Karpas-422 (cell line): ENCODE data around the gene CD5L. TPM values are rescaled to one million over a fixed set of nuclear protein-coding genes. Genes with fewer than 3 reads are reported as not detected.
A peak's percentile ranks its signal among the peaks of the same experiment; 100 is the strongest.

ENCODE experiments used
- DNase-seq: peaks from one replicate; pipeline ENCODE4 v3.0.0-alpha.2; 2015
- H2AFZ ChIP-seq: fragments of 200-600 bp; sonication (generic); 2 replicates; pipeline ENCODE4 v1.6.1; 2014; ENCODE audit warnings: antibody characterized with exemption, low read length, mixed read lengths
- H3K27ac ChIP-seq: fragments of 200-600 bp; sonication (generic); 2 replicates; pipeline ENCODE4 v1.5.1; 2014; ENCODE audit warnings: mild to moderate bottlenecking, low read length, moderate library complexity
- H3K27me3 ChIP-seq: fragments of 200-600 bp; sonication (generic); 2 replicates; pipeline ENCODE4 v1.6.1; 2014; ENCODE audit warnings: low read length, mixed read lengths
- H3K36me3 ChIP-seq: fragments of 200-600 bp; sonication (generic); 2 replicates; pipeline ENCODE4 v1.6.1; 2014; ENCODE audit warnings: low read length, mixed read lengths; ENCODE audit not compliant: insufficient read depth
- H3K4me1 ChIP-seq: fragments of 200-600 bp; sonication (generic); 2 replicates; pipeline ENCODE4 v1.6.1; 2014; ENCODE audit warnings: mild to moderate bottlenecking, low read length, mixed read lengths
- H3K4me2 ChIP-seq: fragments of 200-600 bp; sonication (generic); 2 replicates; pipeline ENCODE4 v1.6.1; 2014; ENCODE audit warnings: low read length, low read depth, mild to moderate bottlenecking; ENCODE audit not compliant: poor library complexity, severe bottlenecking
- H3K4me3 ChIP-seq: fragments of 200-600 bp; sonication (generic); 2 replicates; pipeline ENCODE4 v1.5.1; 2014; ENCODE audit warnings: mild to moderate bottlenecking, antibody characterized with exemption, low read length, mixed read lengths
- H3K79me2 ChIP-seq: fragments of 200-600 bp; sonication (generic); 2 replicates; pipeline ENCODE4 v1.6.1; 2014; ENCODE audit warnings: mild to moderate bottlenecking, low read length, mixed read lengths
- H3K9ac ChIP-seq: fragments of 200-600 bp; sonication (generic); 2 replicates; pipeline ENCODE4 v1.6.0; 2014; ENCODE audit warnings: low read length
- H3K9me2 ChIP-seq: fragments of 200-600 bp; sonication (generic), shearing (Covaris generic); replicated peaks from 2 replicates; pipeline ENCODE4 v1.6.0; 2014; ENCODE audit warnings: mild to moderate bottlenecking, low read length, moderate library complexity; ENCODE audit not compliant: insufficient read depth
- H3K9me3 ChIP-seq: fragments of 300-700, 200-600 bp; sonication (generic); 2 replicates; pipeline ENCODE4 v1.6.1; 2014; ENCODE audit warnings: low read length, mixed read lengths
- H4K20me1 ChIP-seq: fragments of 200-600 bp; sonication (generic); 2 replicates; pipeline ENCODE4 v1.6.1; 2014; ENCODE audit warnings: mild to moderate bottlenecking, antibody characterized with exemption, low read length, low read depth; ENCODE audit not compliant: insufficient read depth
- total RNA-seq: library from RNA; depleted of rRNA; stranded (reverse); fragments of >200 nt; shearing (Covaris generic); gene quantifications from 2 replicates; pipeline ENCODE4 v1.2.3, GENCODE V29; 2014; ENCODE audit warnings: low replicate concordance

The CD5L gene
- total RNA-seq, 1 experiment from 2014 or later = 2.0 TPM

DNA sequence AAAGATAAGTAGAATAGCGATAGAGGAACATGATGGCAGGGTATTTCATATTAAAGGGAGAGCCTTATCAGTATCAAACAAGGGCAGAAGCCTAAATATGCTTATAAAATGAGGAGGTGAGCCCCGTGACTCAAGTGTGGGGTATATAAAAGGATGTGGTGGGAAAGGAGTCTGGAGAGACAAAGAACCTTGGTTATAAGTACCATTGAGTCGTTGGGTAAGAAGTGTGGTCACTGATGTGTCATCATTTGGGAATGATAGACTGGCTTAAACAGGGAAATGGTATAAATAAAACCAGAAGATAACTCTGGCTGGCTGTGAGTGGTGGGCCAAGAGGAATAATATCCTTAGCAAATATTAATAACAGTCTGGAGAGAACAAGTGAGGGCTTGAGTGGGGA lies 10.9 kb upstream of the CD5L start:
- Histone ChIP-seq H3K4me1 (peaks cover 57% of the 10 kb centered on the region), H3K9ac (no peak overlapping the region), H4K20me1 (no peaks in the 10 kb centered on the region), H3K4me3 (no peak overlapping the region), H3K79me2 (no peaks in the 10 kb centered on the region), H2AFZ (no peak overlapping the region), H3K27ac (0 out of 2 replicates have a peak overlapping the region, but pooled peaks have one; percentile 19), H3K9me3 (no peaks in the 10 kb centered on the region), H3K27me3 (no peaks in the 10 kb centered on the region), H3K4me2 (no peak overlapping the region), H3K9me2 (no peaks in the 10 kb centered on the region), H3K36me3 (peaks cover 6% of the 10 kb centered on the region; the same call in 1 of the 2 replicates)
- no peak for DNase-seq

DNA sequence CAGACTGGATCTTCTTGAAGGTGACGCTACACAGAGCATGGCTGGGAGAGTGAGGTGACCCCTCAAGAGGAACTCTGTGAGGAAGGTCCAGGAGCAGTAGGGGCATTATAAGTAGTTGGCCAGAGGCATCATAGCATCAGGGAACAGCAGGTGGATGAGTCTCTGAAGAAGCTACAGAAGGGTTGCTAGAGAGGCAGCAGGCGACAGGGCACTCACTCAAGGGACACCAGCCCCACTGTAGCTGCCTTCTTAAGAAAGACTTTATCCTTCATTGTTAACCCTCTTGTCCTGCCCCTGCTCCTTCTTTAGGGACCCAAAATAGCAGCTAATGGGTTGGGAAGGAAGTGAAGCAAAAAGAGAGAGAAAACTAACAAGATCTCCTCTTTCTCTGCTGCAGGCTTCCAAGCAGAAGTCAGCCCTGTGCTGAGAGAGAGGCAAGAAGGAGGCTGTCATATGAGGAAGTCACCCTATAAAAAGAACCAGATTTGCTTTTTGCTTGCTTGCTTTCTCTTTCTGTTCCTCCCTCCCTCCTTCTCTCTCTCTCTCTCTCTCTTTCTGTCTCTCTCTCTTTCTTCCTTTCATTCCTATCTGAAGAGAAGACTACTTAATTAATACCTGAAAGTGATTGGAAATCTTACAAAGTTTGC lies 7.7 kb upstream of the CD5L start:
- Histone ChIP-seq H3K9ac (peak overlapping the region; percentile 63), H3K9me3 (no peaks in the 10 kb centered on the region), H3K4me1 (peaks cover 55% of the 10 kb centered on the region), H3K36me3 (peaks cover 6% of the 10 kb centered on the region; the same call in 1 of the 2 replicates), H3K4me2 (peak overlapping the region; percentile 85), H3K27ac (peak overlapping the region; percentile 97), H3K27me3 (no peaks in the 10 kb centered on the region), H4K20me1 (no peaks in the 10 kb centered on the region), H2AFZ (no peak overlapping the region), H3K79me2 (no peaks in the 10 kb centered on the region), H3K9me2 (no peaks in the 10 kb centered on the region), H3K4me3 (peak overlapping the region; percentile 63)
- peak; percentile 90 for DNase-seq

DNA sequence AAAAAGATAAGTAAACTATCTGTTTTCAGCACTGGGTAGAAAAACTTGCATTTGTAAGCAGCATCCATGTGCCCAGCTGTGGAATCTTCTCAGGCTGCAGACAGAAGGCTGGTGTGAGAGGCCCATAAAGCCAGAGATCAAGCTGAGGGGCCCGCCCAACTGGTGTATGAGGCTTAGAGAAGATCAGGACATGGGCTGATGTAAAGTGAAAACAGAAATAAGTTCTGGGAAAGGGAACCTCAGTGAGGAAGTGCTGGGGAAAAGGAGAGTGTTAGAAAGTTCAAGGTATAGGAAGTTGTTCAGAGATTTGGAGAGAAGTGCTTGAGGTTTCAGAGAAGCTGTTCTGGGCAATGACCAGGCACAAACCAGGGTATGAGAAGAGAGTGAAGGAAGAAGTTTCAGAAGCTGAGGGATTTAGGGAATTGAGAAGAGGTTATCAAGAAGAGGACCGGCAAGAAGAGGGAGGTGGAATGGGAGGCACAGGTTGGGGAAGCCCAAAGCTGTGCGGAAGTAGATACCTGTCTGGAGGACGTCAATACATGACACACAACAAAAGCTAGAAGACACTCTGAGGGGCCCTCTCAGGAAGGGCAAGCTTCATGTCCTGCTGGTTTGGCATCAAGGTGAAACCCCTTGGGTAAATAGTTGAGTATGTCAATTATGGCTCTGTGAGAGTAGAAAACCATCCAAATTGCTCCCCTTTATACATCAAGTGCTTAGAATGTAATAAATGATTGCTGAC lies 2.7 kb upstream of the CD5L start:
- Histone ChIP-seq H3K9ac (no peak overlapping the region), H3K27ac (no peak overlapping the region; the same call in 1 of the 2 replicates), H2AFZ (peak overlapping the region; percentile 57)

DNA sequence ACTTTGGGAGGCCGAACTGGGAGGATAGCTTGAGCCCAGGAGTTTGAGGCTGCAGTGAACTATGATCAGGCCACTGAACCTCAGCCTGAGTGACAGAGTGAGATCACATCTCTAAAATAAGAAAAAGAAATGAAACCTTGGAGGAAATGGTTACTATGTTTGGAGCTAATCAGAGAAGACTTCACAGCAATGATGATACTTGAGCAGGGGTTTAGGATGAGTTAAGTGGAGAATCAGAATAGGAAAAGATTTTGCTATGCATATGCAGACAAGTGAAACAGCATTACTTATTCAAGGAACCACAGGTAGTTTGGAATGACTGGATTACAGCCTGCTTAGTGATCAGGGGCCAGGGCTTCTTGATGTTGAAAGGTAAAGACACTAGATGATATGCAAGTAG lies 1.3 kb upstream of the CD5L start:
- Histone ChIP-seq H3K9me2 (no peaks in the 10 kb centered on the region), H3K9me3 (no peaks in the 10 kb centered on the region), H3K4me1 (peaks cover 51% of the 10 kb centered on the region), H3K27ac (peak overlapping the region; percentile 47), H3K27me3 (no peaks in the 10 kb centered on the region), H3K4me2 (peak overlapping the region; percentile 47), H3K9ac (peak overlapping the region; percentile 3; the same call in 1 of the 2 replicates), H2AFZ (peak overlapping the region; percentile 57; the same call in 1 of the 2 replicates), H3K4me3 (no peak overlapping the region), H3K36me3 (no peaks in the 10 kb centered on the region; the same call in 1 of the 2 replicates), H4K20me1 (no peaks in the 10 kb centered on the region), H3K79me2 (no peaks in the 10 kb centered on the region)
- peak; percentile 61 for DNase-seq

More for the DNA sequence above, 2.7 kb upstream of the CD5L start:
- Histone ChIP-seq H3K27me3 (no peaks in the 10 kb centered on the region), H3K9me2 (no peaks in the 10 kb centered on the region), H3K4me1 (peaks cover 59% of the 10 kb centered on the region), H3K9me3 (no peaks in the 10 kb centered on the region), H3K4me2 (no peak overlapping the region), H4K20me1 (no peaks in the 10 kb centered on the region), H3K36me3 (no peaks in the 10 kb centered on the region; the same call in 1 of the 2 replicates), H3K4me3 (no peak overlapping the region), H3K79me2 (no peaks in the 10 kb centered on the region)
- DNase-seq = no peak

DNA sequence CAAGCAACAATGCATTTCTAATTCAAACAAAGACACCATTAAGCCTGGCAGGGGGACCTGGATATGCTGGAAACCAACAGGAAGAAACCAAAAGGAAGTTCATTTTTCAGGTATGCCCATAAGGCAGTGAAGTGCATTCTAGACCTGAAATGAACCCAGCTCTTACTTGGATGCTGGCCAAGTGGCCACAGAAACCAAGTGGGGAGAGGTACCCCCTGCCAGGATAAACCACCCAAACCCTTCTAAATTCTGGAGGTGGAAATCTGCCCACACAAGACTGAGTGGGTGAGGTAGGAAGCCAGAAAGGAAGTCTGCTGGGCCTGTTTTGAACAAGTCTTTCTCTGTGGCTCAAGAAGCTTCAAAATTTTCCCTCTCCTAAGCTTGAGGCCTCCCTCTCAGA lies 2.6 kb downstream of the CD5L start:
- H3K27ac ChIP-seq = no peak overlapping the region
- peaks cover 29% of the 10 kb centered on the region for H3K4me1 ChIP-seq
- no peaks in the 10 kb centered on the region for H3K9me3 ChIP-seq
- H3K9ac ChIP-seq = no peak overlapping the region
- H3K27me3 ChIP-seq = no peaks in the 10 kb centered on the region
- H2AFZ ChIP-seq = peak overlapping the region; percentile 47; the same call in 1 of the 2 replicates
- H3K9me2 ChIP-seq = no peaks in the 10 kb centered on the region
- DNase-seq = no peak
- no peaks in the 10 kb centered on the region for H4K20me1 ChIP-seq
- H3K4me2 ChIP-seq = no peak overlapping the region
- H3K36me3 ChIP-seq = no peaks in the 10 kb centered on the region; the same call in 1 of the 2 replicates
- H3K79me2 ChIP-seq = no peaks in the 10 kb centered on the region
- H3K4me3 ChIP-seq = no peak overlapping the region

DNA sequence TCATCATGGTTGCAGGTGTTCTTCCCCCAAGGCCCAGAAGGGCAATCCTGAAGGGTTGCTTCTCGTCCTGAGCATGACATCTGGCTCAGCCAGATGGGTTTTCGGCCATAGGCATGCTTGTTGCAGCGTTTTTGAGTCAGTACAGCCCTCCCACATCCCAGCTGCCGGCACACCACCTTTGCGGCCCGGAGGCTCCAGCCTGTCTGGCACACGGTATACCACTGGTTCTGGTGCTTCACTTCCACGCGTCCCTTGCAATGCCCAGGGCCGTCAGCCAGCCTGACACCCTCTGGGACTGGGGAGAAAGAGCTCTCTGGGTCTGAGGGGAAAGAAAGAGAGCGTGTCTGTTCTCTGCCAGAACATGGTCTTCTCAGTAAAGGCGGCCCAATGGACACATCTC lies 7.2 kb downstream of the CD5L start:
- no peak overlapping the region for H3K27ac ChIP-seq
- DNase-seq = no peak
- no peak overlapping the region for H3K4me2 ChIP-seq
- no peaks in the 10 kb centered on the region for H3K9me3 ChIP-seq
- no peak overlapping the region for H3K4me3 ChIP-seq
- H4K20me1 ChIP-seq = no peaks in the 10 kb centered on the region
- no peaks in the 10 kb centered on the region for H3K9me2 ChIP-seq
- H3K79me2 ChIP-seq = no peaks in the 10 kb centered on the region
- no peak overlapping the region for H2AFZ ChIP-seq
- H3K27me3 ChIP-seq = no peaks in the 10 kb centered on the region
- no peaks in the 10 kb centered on the region for H3K36me3 ChIP-seq
- peaks cover 11% of the 10 kb centered on the region for H3K4me1 ChIP-seq
- H3K9ac ChIP-seq = no peak overlapping the region

DNA sequence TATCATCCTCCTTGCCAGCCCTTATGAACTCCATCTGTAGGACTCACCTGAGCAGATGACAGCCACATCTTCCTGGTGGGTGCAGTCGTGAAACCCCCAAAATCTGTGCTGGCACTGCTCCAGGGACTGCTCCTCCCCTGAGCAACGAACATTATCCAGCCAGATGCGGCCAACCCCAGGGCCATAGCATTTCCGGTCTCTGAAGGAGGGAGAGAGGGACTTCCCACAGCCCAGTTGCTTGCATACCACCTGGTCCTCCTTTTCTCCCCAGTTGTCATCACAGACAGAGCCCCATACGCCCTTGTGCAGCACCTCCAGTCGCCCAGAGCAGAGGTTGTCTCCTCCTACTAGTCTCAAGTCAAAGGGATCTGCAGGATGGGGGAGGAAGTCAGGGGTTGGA lies 8.5 kb downstream of the CD5L start:
- Histone ChIP-seq H3K4me1 (peaks cover 21% of the 10 kb centered on the region), H3K27me3 (no peaks in the 10 kb centered on the region), H4K20me1 (no peaks in the 10 kb centered on the region), H3K9me3 (no peaks in the 10 kb centered on the region), H3K9ac (no peak overlapping the region), H3K4me3 (no peak overlapping the region), H3K4me2 (no peak overlapping the region), H3K27ac (no peak overlapping the region), H2AFZ (no peak overlapping the region), H3K9me2 (no peaks in the 10 kb centered on the region), H3K36me3 (no peaks in the 10 kb centered on the region), H3K79me2 (no peaks in the 10 kb centered on the region)
- no peak for DNase-seq

DNA sequence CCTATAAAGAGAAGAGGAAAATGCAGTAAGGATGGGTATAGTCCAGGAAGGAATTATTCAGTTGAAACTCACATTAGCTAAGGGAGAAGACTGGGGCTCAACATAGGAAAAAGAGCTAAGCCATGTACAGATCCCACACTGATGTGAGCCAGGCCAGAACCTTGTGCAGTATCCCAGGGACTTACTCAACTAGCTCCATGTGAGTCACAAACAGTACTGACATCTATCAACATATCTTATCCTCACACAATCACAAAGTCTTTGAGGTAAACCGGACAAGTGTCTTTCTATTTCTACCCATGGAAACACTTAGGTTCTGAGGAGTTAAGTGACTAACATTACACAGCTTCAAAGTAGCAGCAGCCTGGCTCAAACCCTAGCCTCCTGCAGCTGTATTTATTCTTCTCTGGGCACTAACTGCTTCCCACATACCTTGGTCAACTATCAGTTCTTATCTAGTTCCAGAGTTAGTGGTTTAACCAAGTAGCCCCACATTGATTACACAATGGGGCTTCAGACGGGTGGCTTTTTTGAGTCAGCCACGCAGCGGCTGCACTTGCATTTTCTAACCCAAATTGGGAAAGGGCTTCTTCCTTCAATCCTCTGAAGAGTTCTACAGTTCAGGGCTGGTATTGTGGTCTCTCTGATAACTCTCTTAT lies 9.5 kb downstream of the CD5L start:
- Histone ChIP-seq H3K36me3 (no peaks in the 10 kb centered on the region), H3K79me2 (no peaks in the 10 kb centered on the region), H2AFZ (no peak overlapping the region), H3K27ac (no peak overlapping the region), H4K20me1 (no peaks in the 10 kb centered on the region), H3K4me3 (no peak overlapping the region), H3K4me2 (no peak overlapping the region), H3K4me1 (peaks cover 21% of the 10 kb centered on the region), H3K9me3 (no peaks in the 10 kb centered on the region), H3K27me3 (no peaks in the 10 kb centered on the region), H3K9ac (no peak overlapping the region), H3K9me2 (no peaks in the 10 kb centered on the region)
- no peak for DNase-seq
